ENCODE data around the gene SH3BP1.
"Not testable (repeated sequence)": the region's sequence is repeated elsewhere in the genome, so short reads cannot be mapped to it uniquely, and the experiment has no call there.

The SH3BP1 gene

DNA sequence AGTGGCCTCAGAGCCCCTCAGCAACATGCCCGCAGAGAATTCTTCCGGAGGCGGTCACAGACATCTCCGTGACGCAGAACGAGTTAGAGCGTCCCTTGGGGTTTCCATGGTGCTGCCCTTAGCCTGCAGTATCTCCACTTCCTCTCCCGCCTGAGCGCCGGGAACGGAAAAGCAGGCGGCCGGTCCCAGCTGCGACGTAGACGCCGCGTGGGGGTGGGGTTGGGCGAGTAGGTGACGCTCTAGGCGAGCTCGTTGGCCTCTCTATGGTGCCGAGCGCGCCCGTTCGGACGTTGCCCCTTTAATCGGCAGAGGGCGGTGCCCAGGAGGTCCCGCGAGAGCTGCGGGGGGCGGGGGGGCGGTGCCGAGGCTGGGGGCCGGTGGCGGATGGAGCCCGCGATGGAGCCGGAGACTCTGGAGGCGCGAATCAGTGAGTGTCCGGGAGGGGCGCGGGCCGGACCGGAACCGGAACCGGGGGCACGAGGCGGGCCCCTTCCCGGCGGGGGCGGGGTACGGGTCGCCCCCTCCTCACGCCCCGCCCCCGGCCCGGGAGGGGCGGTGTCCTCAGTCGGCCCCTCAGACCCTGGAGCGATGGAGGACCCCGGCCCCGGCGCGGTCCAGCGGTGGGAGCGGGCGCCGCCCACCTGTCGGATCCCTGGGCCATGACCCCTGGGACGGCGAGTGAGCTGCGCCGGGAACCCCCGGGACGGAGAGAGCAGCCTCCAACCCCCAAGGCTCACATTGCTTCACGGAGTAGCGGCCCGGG lies 30.8 kb upstream of the SH3BP1 start, which contains the start of gene GGA1:
Gene GGA1, plus strand, starts transcription at position 358 of the 763 bp plus-strand sequence. Its CDS starts 27 bp downstream, at position 385.
- DNase-seq: peak; percentile 98
- TF ChIP-seq POLR2A (IDR thresholded peaks at IDR 0.05; ENCODE audit: low read length) (peak; percentile 70), GATA1 (IDR thresholded peaks at IDR 0.05; ENCODE audit: low read depth, low read length) (no peak)

DNA sequence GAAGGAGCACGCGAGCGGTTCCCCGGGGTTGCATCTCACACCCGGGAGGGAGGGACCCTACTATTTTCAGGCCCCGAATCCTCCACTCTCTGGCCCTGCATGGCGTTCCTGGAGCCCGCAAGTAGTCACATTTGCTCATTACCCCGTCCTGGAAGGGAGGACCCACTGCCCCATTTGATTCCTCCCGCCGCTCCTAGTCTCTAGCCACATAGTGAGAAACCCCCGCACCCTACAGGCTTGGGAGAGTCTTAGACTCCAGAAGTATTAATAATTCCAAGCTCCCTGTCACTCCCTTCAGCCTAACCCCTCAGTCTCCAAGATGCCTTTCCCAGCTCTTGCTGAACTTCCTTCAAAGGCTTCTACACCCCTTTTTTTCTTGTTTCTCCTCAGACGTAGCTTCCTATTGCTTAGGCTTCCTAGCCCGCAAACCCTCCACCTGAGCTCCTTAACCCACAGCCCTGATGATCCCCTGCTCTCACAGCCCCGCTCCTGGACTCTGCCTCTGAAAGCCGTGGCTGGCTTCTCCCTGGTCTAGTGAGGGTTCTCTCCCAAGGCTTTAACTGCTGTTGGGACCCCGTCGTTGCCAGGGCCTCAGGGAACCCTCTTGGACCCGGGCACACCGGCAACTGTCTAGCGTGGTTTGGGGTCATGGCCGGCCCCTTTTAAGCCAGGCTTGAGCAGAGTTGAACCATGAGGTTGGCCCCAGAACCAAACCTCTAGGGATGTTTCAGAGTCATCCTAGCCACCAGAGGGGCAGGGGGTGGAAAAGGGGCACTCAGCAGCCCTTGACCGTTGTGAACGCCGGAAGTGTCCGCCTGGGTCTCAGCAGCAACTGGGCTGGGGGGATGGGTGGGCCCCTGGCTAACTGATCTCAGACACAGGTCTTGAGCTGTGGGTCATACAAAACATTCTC lies 30.0 kb upstream of the SH3BP1 start:
- TF ChIP-seq POLR2A (IDR thresholded peaks at IDR 0.05; ENCODE audit: low read length) (no peak), GATA1 (IDR thresholded peaks at IDR 0.05; ENCODE audit: low read depth, low read length) (no peak)
- peak; percentile 36 to 44 for DNase-seq

DNA sequence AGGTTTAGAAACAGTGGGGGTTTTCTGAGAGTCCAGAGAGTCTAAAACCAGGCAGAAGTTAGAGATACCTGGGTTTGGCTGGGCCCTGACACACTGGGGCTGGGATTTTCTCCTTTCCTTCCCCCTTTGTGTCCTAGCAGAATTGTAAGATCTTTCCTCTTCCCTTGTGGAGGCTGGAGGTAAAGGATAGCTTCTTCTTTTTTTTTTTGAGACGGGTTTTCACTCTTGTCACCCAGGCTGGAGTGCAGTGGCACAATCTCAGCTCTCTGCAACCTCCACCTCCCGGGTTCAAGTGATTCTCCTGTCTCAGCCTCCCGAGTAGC lies 29.4 kb upstream of the SH3BP1 start:
- DNase-seq: not testable (repeated sequence)

DNA sequence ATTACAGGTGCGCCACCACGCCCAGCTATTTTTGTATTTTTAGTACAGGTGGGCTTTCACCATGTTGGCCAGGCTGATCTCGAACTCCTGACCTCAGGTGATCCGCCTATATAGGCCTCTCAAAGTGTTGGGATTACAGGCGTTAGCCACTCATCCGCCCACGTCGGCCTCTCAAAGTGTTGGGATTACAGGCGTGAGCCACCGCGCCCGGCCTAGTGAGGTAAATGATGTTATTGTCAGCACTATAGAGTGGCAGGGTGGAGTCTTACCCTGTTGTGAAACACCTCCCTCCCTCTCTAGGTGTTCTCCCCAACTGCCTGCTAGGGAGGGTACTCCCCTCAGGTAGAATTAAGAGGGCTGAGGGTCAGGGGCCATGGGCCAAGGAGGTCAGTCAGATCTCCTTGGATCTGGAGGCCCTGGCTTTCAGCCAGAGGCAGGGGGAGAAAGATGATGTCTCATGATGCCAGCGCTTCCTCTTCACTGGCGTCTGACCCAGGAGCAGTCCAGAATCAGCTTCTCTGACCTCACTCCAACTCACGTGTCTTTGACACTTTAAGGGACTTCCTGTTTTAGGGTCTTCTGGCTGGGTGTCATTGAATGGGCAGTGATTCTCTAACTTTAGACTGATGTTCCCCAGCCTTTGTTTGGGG lies 28.9 kb upstream of the SH3BP1 start:
- TF ChIP-seq POLR2A (IDR thresholded peaks at IDR 0.05; ENCODE audit: low read length) (no peak), GATA1 (IDR thresholded peaks at IDR 0.05; ENCODE audit: low read depth, low read length) (no peak)
- DNase-seq: peak in 1 of 2 experiments; percentile 17

DNA sequence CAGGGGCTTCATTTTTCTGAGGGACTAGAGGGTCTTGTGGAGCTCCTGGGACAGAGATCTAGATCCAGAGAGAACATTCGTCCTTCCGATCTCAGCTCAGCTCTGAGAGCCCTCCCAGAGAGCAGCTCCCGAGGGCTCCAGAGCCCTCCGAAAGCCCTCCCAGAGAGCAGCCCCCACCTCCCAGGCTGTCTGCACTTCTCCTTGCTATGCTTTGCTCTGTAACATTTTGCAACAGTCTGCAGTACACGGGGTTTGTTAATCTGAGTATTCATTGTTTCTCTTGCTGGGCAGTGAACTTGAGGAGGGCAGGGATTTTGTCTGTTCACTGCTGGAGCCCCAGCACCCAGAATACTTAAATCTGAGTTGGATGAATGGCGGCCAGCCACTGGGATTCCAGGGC lies 28.3 kb upstream of the SH3BP1 start:
- no peak for DNase-seq
- TF ChIP-seq POLR2A (IDR thresholded peaks at IDR 0.05; ENCODE audit: low read length) (no peak), GATA1 (IDR thresholded peaks at IDR 0.05; ENCODE audit: low read depth, low read length) (no peak)

DNA sequence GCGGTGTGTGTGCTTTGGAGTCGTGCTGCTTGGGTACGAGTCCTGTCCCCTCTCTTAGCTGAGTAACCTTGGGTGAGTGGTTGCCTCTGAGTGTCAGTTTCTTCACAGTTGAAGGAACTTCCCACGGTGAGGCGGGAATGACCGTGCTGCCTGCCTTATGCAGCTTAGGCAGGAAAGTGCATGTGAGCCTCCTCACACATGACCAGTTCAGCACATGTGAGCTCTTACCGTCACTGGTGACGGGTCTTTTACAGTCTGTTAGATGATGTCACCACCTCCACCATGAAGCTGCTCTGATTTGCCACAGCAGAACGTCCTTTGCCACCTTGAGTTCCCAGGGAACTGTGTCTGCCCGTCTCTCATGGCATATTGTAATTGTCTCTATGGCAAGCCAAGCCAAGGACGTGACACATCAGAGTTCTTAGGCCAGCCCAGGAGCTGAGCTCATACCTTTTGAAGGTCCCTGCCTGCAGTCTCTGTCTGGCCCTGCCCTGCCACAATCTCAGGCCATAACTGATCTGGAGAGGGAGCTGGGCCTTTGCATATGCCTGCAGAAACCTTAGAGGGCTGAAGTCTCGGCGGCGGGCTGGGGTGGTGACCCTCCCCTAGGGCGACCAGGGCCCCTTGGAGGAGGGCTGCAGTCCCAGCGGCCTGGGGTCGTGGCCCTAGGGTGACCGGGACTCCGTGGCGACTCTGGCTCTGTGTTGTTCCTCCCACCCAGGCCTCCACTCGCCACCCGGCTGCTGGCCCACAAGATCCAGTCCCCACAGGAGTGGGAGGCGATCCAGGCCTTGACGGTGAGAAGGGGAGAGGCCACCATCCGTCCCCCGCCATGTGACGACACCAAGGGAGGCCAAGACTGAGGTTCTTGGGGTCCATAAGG lies 23.0 kb upstream of the SH3BP1 start:
- no peak for DNase-seq
- TF ChIP-seq POLR2A (IDR thresholded peaks at IDR 0.05; ENCODE audit: low read length) (no peak), GATA1 (IDR thresholded peaks at IDR 0.05; ENCODE audit: low read depth, low read length) (no peak)

DNA sequence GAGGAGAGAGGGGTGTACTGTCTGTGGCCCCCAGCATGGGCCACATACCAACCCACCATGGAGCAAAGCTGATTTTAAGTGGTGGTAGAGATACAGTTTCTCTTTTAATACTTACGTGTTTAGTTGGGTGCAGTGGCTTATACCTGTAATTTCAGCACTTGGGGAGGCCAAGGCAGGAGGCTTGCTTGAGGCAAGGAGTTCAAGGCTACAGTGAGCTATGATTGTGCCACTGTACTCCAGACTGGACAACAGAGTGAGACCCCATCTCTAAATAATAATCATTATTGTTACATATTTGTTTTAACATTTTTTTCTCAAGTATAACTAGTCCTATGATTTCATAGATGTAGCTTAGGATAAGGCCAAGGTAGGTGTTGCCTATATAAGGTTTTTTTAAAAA lies 22.0 kb upstream of the SH3BP1 start:
- TF ChIP-seq GATA1 (IDR thresholded peaks at IDR 0.05; ENCODE audit: low read depth, low read length): no peak
- DNase-seq: no peak

DNA sequence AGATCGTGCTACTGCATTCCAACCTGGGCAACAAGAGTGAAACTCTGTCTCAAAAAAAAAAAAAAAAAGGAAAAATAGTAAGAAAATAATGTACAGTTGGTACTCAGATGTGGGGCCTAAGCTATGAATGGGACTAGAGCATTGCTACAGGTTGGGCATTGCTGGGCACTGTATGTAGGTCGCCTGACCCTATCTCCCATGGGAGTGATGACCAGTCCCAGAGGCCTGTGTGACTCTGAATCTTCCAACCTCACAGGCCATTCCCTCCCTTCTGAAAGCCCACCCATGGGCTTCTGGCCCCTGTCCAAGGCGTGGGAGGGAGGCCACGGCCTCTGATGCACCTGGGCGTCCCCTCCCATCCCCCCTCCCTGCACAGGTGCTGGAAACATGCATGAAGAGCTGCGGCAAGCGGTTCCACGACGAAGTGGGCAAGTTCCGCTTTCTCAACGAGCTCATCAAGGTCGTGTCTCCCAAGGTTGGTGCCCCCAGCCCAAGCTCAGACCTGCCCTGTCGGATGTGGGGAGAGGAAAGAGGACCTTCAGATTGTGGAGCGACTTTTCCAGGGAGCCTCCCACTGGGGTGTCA lies 21.3 kb upstream of the SH3BP1 start:
- DNase-seq: no peak
- TF ChIP-seq GATA1 (IDR thresholded peaks at IDR 0.05; ENCODE audit: low read depth, low read length) (no peak), POLR2A (IDR thresholded peaks at IDR 0.05; ENCODE audit: low read length) (no peak)

DNA sequence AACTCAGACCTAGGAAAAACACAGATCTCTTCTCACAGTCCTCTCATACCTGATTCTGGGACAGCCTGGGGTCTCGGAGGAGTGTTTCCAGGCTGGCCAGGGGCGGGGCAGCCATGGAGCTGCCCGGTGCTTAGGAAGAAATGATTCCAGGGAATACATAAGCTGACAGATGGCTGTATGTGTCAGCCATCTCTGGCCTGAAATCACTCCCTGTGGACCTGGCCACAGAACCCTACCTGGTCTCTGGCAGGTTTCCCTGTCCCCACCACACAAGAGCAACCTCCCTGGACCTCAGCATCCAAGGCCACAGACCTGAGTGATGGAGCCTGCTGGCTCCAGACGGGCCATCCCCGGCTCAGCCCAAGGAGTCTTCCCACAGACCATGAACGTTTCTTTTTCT lies 20.8 kb upstream of the SH3BP1 start:
- DNase-seq: no peak
- TF ChIP-seq GATA1 (IDR thresholded peaks at IDR 0.05; ENCODE audit: low read depth, low read length) (no peak), POLR2A (IDR thresholded peaks at IDR 0.05; ENCODE audit: low read length) (no peak)

DNA sequence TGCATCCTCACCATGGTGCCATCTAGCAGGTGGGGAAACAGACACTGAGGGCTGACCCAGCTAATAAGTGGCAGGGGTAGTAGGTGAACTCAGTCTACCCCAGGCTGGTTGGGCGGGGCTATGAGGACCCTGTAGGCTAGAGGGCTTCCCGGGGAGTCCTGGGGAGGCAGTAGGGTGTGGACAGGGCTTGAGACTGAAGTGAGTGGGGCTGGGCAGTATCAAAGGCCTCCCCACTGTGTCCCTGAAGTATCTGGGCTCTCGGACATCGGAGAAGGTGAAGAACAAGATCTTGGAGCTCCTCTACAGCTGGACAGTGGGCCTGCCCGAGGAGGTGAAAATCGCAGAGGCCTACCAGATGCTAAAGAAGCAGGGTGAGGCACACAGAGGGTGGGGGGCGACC lies 19.5 kb upstream of the SH3BP1 start:
- TF ChIP-seq POLR2A (IDR thresholded peaks at IDR 0.05; ENCODE audit: low read length): no peak
- TF ChIP-seq GATA1 (IDR thresholded peaks at IDR 0.05; ENCODE audit: low read depth, low read length): no peak
- no peak for DNase-seq

DNA sequence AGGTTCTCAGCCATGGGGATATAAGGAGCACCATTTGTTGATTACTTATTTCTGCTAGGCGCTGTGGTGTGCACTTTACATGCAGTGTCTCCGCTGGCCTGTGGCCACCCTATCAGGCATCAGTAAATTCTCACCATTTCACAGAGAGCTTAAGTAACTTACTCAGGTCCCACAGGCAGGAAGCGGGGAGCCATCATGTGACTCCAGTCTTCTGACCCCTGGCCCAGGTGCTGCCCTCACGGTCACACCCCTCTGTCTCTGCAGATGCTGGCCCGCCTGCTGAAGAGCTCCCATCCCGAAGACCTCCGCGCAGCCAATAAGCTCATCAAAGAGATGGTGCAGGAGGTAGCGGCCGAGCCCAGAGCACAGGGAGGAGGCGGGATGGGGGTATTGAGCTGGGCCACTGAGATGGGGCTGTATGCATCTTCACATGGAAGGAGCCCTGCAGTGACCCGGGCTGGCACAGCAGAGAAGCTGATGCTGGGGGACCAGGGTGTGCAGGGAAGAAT lies 18.1 kb upstream of the SH3BP1 start:
- TF ChIP-seq GATA1 (IDR thresholded peaks at IDR 0.05; ENCODE audit: low read depth, low read length) (no peak), POLR2A (IDR thresholded peaks at IDR 0.05; ENCODE audit: low read length) (no peak)
- DNase-seq: no peak

DNA sequence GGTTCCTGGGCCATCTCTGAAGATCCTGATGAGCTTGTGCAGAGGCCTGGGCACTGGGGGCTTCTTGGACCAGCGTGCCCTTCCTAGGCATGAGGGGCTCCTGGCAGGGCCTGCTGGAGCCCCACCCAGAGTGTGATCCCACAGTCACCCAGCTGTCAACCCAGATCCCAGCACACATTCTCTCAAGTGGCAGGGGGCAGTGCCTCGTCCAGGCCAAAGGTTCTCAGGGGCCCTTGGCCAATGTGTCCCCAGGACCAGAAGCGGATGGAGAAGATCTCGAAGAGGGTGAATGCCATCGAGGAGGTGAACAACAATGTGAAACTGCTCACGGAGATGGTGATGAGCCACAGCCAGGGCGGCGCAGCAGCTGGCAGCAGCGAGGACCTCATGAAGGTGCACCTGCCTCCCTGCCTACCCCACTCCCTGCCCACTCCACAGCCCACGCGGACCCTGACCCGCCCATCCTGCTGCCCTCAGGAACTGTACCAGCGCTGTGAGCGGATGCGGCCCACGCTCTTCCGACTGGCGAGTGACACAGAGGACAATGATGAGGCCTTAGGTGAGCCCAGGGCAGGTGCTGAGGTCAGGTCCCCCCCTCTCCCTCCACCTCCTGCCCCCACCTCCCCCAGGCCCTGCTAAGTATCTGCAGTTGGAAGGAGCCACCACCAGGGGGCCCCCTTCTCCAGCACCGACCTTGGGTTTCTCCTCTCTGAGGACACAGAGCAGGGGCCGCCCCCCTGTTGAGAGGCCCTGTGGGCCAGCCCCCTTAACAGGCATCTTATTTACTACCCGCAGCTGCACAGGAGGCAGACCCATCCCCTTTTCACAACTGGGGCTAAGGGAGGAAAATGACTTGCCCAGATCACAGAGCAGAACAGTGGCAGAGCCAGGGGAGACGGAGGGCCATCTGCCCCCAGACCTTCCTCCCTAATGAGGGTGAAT lies 16.1 kb upstream of the SH3BP1 start:
- peak; percentile 67 to 82 for DNase-seq
- no peak for TF ChIP-seq GATA1 (IDR thresholded peaks at IDR 0.05; ENCODE audit: low read depth, low read length)
- no peak for TF ChIP-seq POLR2A (IDR thresholded peaks at IDR 0.05; ENCODE audit: low read length)
